Psoas muscle (tissue), 8 donors: ENCODE results near the gene TTBK2. TPM values are rescaled to one million over a fixed set of nuclear protein-coding genes. Genes with fewer than 3 reads are reported as not detected.
A peak's percentile ranks its signal among the peaks of the same experiment; 100 is the strongest.
"Not testable (repeated sequence)": the region's sequence is repeated elsewhere in the genome, so short reads cannot be mapped to it uniquely, and the experiment has no call there.

Experiments used
- ATAC-seq, 4 donors: fragments of 200-7000 bp; cut with Tn5 transposase; one replicate each; pipeline ENCODE4 v1.9.1; 2020; ENCODE audit warnings: moderate library complexity in 3 of 4, mild to moderate bottlenecking in 2 of 4
- DNase-seq, 2 donors: peaks; one replicate each; pipeline ENCODE4 v3.0.0-alpha.2; 2020
- H3K27ac ChIP-seq: fragments of 200-600 bp; one replicate; pipeline ENCODE4 v1.8.0; 2022
- H3K27me3 ChIP-seq, 3 donors: fragments of 200-600 bp in 1 of 3; one replicate each; pipeline versions ENCODE4 v1.6.1 to v1.8.0; 2013 to 2022; ENCODE audit warnings: low read length in 2 of 3, mild to moderate bottlenecking in 2 of 3, moderate library complexity in 1 of 3; ENCODE audit not compliant: insufficient read depth in 3 of 3
- H3K36me3 ChIP-seq, 2 donors: fragments of 200-600 bp in 1 of 2; one replicate each; pipeline versions ENCODE4 v1.6.1 to v1.8.0; 2013 to 2022; ENCODE audit warnings: low read depth in 1 of 2, mild to moderate bottlenecking in 1 of 2, moderate library complexity in 1 of 2; ENCODE audit not compliant: insufficient read depth in 1 of 2
- H3K4me1 ChIP-seq: fragments of 200-600 bp; one replicate; pipeline ENCODE4 v1.8.0; 2022
- H3K4me3 ChIP-seq: fragments of 200-600 bp; one replicate; pipeline ENCODE4 v1.8.0; 2022; ENCODE audit warnings: mild to moderate bottlenecking
- H3K9me3 ChIP-seq: fragments of 200-600 bp; one replicate; pipeline ENCODE4 v1.8.0; 2022
- WGBS, 3 donors: extraction: QIAGEN DNeasy Blood & Tissue Kit; methylation state at CpG; one replicate each; pipeline versions ENCODE4 v1.1.6 to v1.1.7; 2013; 5-methylcytosine and 5-hydroxymethylcytosine counted together
- intact Hi-C, 2 donors: fragments of 100-400 bp; cut with DNase I; formaldehyde crosslinking; loops; one replicate each; pipeline versions ENCODE4 v1.11.0 to v1.14.2; 2022
- polyA plus RNA-seq, 3 donors: library from polyadenylated mRNA; stranded (reverse); fragments of 200-250 nt; gene quantifications; one replicate each; pipeline ENCODE4 v1.2.3, GENCODE V29; 2013
- total RNA-seq, 4 donors: library from RNA; stranded (reverse); fragmentation: NEBNext Ultra II Directional in 2 of 4; extraction: Animal tissue kit (Norgen Biotek cat#: 25700) in 2 of 4; gene quantifications; one replicate each; pipeline versions ENCODE4 v1.2.1 to v1.2.4, GENCODE V29; 2021 to 2023
- TF ChIP-seq, protein P1 (sequence below): fragments of 200-600 bp; IDR thresholded peaks from one replicate; pipeline ENCODE4 v1.8.0; 2022; ENCODE audit warnings: antibody characterized with exemption
- donor health status: healthy with polysubstance abuse.
- donor health status: DM: no; HTN: no; CAD: no; lungs with moderate emphysema.
- donor health status: Bipolar disorder and iron deficiency.
- donor health status: healthy.
- donor health status: DM: yes; HTN: yes; CAD: no.
- donor health status: DM: no; HTN: no; CAD: no.
- donor health status: DM: no; HTN: no; CAD: no.
- donor health status: DM: yes; HTN: yes; CAD: no.

TTBK2 gene
- total and polyA plus RNA-seq, 7 donors: 1.4 to 23.0 (median 15.8) TPM

GRCh38 chr15:42772901-42773300, 147.7 kb downstream of the TTBK2 start:
- no peak overlapping the region for H3K4me3 ChIP-seq
- H3K27me3 ChIP-seq: no peaks in the 10 kb centered on the region
- intact Hi-C loops: loop anchor here in 1 of 2 donors (5.0 kb wide), 1 partner anchor 49 kb away; no protein-coding TSS in a partner anchor
- H3K9me3 ChIP-seq: no peaks in the 10 kb centered on the region
- H3K36me3 ChIP-seq: peaks cover 0 to 40% of the 10 kb centered on the region in 2 donors
- 96 to 100% (median 97%) methylated on average over 2 of the region's 2 CpGs for WGBS, 3 donors
- TF ChIP-seq, protein P1, sequence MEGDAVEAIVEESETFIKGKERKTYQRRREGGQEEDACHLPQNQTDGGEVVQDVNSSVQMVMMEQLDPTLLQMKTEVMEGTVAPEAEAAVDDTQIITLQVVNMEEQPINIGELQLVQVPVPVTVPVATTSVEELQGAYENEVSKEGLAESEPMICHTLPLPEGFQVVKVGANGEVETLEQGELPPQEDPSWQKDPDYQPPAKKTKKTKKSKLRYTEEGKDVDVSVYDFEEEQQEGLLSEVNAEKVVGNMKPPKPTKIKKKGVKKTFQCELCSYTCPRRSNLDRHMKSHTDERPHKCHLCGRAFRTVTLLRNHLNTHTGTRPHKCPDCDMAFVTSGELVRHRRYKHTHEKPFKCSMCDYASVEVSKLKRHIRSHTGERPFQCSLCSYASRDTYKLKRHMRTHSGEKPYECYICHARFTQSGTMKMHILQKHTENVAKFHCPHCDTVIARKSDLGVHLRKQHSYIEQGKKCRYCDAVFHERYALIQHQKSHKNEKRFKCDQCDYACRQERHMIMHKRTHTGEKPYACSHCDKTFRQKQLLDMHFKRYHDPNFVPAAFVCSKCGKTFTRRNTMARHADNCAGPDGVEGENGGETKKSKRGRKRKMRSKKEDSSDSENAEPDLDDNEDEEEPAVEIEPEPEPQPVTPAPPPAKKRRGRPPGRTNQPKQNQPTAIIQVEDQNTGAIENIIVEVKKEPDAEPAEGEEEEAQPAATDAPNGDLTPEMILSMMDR: no peak
- H3K4me1 ChIP-seq: peaks cover 11% of the 10 kb centered on the region
- ATAC-seq: peak in 1 of 4 donors; percentile 46
- no peak for DNase-seq
- no peak overlapping the region for H3K27ac ChIP-seq

GRCh38 chr15:42772144-42772543, 148.4 kb downstream of the TTBK2 start:
- 12 to 24% (median 21%) methylated on average over 2 of the region's 2 CpGs for WGBS, 3 donors
- TF ChIP-seq, protein P1: no peak
- Histone ChIP-seq H3K27me3 (no peaks in the 10 kb centered on the region), H3K4me3 (no peak overlapping the region), H3K9me3 (no peaks in the 10 kb centered on the region), H3K36me3 (peaks cover 0 to 36% of the 10 kb centered on the region in 2 donors), H3K27ac (no peak overlapping the region), H3K4me1 (peaks cover 11% of the 10 kb centered on the region)
- intact Hi-C loops: loop anchor here in 1 of 2 donors (5.0 kb wide), 1 partner anchor 50 kb away; no protein-coding TSS in a partner anchor
- peak; percentile 26 to 50 for DNase-seq
- ATAC-seq: peak in 1 of 4 donors; percentile 71

DNA sequence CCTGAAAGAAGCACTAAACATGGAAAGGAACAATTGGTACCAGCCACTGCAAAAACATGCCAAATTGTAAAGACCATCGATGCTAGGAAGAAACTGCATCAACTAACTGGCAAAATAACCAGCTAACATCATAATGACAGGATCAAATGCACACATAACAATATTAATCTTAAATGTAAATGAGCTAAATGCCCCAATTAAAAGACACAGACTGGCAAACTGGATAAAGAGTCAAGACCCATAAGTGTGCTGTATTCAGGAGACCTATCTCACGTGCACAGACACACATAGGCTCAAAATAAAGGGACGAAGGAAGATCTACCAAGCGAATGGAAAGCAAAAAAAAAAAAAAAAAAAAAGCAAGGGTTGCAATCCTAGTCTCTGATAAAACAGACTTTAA, 154.5 kb downstream of the TTBK2 start:
- H3K27me3 ChIP-seq, H3K4me1 ChIP-seq, H3K4me3 ChIP-seq, ATAC-seq, H3K9me3 ChIP-seq, intact Hi-C loops, H3K27ac ChIP-seq, DNase-seq, H3K36me3 ChIP-seq: not testable (repeated sequence)
- WGBS, 3 donors: 94 to 96% (median 94%) methylated on average over 4 of the region's 4 CpGs

DNA sequence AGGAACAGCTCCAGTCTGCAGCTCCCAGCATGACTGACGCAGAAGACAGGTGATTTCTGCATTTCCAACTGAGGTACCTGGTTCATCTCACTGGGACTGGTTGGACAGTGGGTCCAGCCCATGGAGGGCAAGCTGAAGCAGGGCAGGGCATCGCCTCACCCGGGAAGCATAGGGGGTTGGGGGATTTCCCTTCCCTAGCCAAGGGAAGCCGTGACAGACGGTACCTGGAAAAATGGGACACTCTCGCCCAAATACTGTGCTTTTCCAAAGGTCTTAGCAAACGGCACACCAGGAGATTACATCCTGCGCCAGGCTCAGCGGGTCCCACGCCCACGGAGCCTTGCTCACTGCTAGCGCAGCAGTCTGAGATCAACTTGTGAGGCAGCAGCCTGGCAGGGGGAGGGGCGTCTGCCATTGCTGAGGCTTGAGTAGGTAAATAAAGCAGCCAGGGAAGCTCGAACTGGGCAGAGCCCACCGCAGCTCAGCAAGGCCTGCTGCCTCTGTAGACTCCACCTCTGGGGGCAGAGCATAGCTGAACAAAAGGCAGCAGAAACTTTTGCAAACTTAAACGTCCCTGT, 156.3 kb downstream of the TTBK2 start:
- H3K27me3 ChIP-seq, H3K27ac ChIP-seq, H3K36me3 ChIP-seq, ATAC-seq, DNase-seq, H3K4me1 ChIP-seq, intact Hi-C loops, H3K4me3 ChIP-seq: not testable (repeated sequence)
- H3K9me3 ChIP-seq: peaks cover 21% of the 10 kb centered on the region
- 85 to 91% (median 89%) methylated on average over 16 of the region's 16 CpGs for WGBS, 3 donors

GRCh38 chr15:42761813-42762212, 158.8 kb downstream of the TTBK2 start:
- H3K4me3 ChIP-seq: not testable (repeated sequence)

DNA sequence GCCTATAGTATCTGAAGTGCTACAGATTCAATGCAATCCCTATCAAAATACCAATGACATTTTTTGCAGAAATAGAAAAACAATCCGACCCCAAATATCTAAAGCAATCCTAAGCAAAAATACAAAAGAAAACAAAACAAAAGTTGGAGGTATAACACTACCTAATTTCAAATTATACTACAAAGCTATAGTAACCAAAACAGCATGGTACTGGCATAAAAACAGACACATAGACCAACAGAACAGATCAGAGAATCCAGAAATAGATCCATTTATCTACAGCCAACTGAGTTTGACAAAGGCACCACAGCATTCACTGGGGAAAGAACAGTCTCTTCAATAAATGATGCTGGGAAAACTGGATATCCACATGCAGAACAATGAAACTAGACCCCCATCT, 159.8 kb downstream of the TTBK2 start:
- no peak for DNase-seq
- H3K27me3 ChIP-seq: no peaks in the 10 kb centered on the region
- no peak overlapping the region for H3K27ac ChIP-seq
- WGBS, 3 donors: 95 to 100% (median 96%) methylated on average over 1 of the region's 1 CpG
- TF ChIP-seq, protein P1: no peak
- H3K4me1 ChIP-seq: peaks cover 4% of the 10 kb centered on the region
- no peak for ATAC-seq
- no peaks in the 10 kb centered on the region for H3K36me3 ChIP-seq
- H3K9me3 ChIP-seq: peaks cover 21% of the 10 kb centered on the region
- intact Hi-C loops: no loop called here
- no peak overlapping the region for H3K4me3 ChIP-seq

More at GRCh38 chr15:42761813-42762212, 158.8 kb downstream of the TTBK2 start:
- intact Hi-C loops, H3K36me3 ChIP-seq, H3K4me1 ChIP-seq, H3K27ac ChIP-seq, DNase-seq, H3K27me3 ChIP-seq, ATAC-seq: not testable (repeated sequence)
- peaks cover 21% of the 10 kb centered on the region for H3K9me3 ChIP-seq
- 86 to 89% (median 88%) methylated on average over 2 of the region's 2 CpGs for WGBS, 3 donors
